K562 (cell line): ENCODE results near the gene ATP5ME. TPM values are rescaled to one million over a fixed set of nuclear protein-coding genes. Genes with fewer than 3 reads are reported as not detected.

Source experiments
- L3MBTL2 ChIP-seq: fragments of 450-650 bp; IDR thresholded peaks from 2 replicates; pipeline ENCODE4 v1.6.1; 2016; ENCODE audit warnings: mild to moderate bottlenecking, moderate library complexity
- RUNX1 ChIP-seq: sonication (generic); IDR thresholded peaks from 2 replicates; pipeline ENCODE4 v1.6.1; 2016; ENCODE audit warnings: antibody characterized with exemption, low read depth
- SMARCA5 ChIP-seq: fragments of 450-650 bp; IDR thresholded peaks from 2 replicates; pipeline ENCODE4 v1.6.1; 2016
- ZC3H8 ChIP-seq: fragments of 450-650 bp; IDR thresholded peaks from 2 replicates; pipeline ENCODE4 v1.6.1; 2017
- ZZZ3 ChIP-seq: fragments of 450-650 bp; IDR thresholded peaks from 2 replicates; pipeline ENCODE4 v1.6.1; 2016; ENCODE audit warnings: antibody characterized with exemption, mild to moderate bottlenecking, moderate library complexity
- polyA plus RNA-seq, 8 experiments: library from polyadenylated mRNA; depleted of rRNA in 4 of 8; stranded (reverse) in 5 of 8; unstranded in 3 of 8; fragments of >200 nt; fragmentation: Nextera tagmentation in 2 of 8; fragmentation: Illumina TruSeq in 1 of 8; extraction: Ambion mirVana in 2 of 8; extraction: Trizol in 1 of 8; gene quantifications; 2 replicates each; pipeline versions ENCODE4 v1.2.1 to v1.2.3, GENCODE V29; 2011 to 2014; ENCODE audit warnings: inconsistent platforms in 1 of 8, missing spikeins in 1 of 8
- total RNA-seq, 7 experiments: library from RNA; depleted of rRNA in 6 of 7; stranded (reverse); fragments of >200 nt in 6 of 7; fragmentation: Illumina TruSeq in 2 of 7; extraction: Trizol in 2 of 7; gene quantifications; 2 replicates each; pipeline versions ENCODE4 v1.2.1 to v1.2.3, GENCODE V29; 2011 to 2021; ENCODE audit warnings: low replicate concordance in 1 of 7
- TF ChIP-seq, protein P1 (sequence below): sonication (generic); formaldehyde crosslinking; IDR thresholded peaks from 2 replicates; pipeline ENCODE4 v1.8.0; 2022; ENCODE audit warnings: mild to moderate bottlenecking, missing genetic modification reagents
- TF ChIP-seq, protein P2 (sequence below): IDR thresholded peaks from 2 replicates; pipeline ENCODE4 v1.6.1; 2011; ENCODE audit warnings: borderline replicate concordance, low read depth, mild to moderate bottlenecking, moderate library complexity, low read length; ENCODE audit not compliant: insufficient read depth, poor library complexity, severe bottlenecking
- TF ChIP-seq, protein P3 (sequence below), 2 experiments: IDR thresholded peaks; 2 replicates each; pipeline ENCODE4 v1.6.1; 2012; ENCODE audit warnings: improper control_type of control experiment in 2 of 2, low read depth in 2 of 2, low read length in 2 of 2, borderline replicate concordance in 1 of 2
- TF ChIP-seq, protein P4 (sequence below), 2 experiments: fragments of 450-650 bp in 1 of 2; sonication (generic) in 1 of 2; formaldehyde crosslinking in 1 of 2; IDR thresholded peaks; 2 replicates each; pipeline versions ENCODE4 v1.7.1 to v1.9.0; 2016 to 2022; ENCODE audit warnings: inconsistent platforms in 1 of 2, mild to moderate bottlenecking in 1 of 2, missing genetic modification reagents in 1 of 2

ATP5ME gene
- total and polyA plus RNA-seq, 9 of the 15 experiments (the other 6 are each of a cell fraction or from before 2014, with no cell fraction given): 509 to 2,480 (median 887) TPM

DNA sequence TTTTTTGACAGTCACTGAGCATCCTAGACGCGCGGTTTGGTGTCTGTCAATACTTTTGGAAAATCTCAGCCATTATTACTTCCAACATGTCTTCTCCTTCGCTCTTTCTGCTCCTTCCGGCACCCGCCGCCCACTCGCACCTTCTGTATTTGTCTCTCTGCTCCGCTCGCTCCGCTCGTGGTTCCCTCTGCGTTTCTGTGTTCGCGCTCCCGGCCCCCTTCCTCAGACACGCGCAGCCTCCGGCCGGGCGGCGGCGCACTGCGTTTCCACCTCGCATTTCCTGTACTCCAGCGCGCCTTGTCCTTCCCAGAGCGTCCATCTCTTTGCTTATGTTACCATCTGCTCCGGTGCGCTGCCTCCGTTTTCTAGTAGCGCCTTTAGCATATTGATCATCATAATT, 27.6 kb downstream of the ATP5ME start (continued):
- TF ChIP-seq, protein P1, sequence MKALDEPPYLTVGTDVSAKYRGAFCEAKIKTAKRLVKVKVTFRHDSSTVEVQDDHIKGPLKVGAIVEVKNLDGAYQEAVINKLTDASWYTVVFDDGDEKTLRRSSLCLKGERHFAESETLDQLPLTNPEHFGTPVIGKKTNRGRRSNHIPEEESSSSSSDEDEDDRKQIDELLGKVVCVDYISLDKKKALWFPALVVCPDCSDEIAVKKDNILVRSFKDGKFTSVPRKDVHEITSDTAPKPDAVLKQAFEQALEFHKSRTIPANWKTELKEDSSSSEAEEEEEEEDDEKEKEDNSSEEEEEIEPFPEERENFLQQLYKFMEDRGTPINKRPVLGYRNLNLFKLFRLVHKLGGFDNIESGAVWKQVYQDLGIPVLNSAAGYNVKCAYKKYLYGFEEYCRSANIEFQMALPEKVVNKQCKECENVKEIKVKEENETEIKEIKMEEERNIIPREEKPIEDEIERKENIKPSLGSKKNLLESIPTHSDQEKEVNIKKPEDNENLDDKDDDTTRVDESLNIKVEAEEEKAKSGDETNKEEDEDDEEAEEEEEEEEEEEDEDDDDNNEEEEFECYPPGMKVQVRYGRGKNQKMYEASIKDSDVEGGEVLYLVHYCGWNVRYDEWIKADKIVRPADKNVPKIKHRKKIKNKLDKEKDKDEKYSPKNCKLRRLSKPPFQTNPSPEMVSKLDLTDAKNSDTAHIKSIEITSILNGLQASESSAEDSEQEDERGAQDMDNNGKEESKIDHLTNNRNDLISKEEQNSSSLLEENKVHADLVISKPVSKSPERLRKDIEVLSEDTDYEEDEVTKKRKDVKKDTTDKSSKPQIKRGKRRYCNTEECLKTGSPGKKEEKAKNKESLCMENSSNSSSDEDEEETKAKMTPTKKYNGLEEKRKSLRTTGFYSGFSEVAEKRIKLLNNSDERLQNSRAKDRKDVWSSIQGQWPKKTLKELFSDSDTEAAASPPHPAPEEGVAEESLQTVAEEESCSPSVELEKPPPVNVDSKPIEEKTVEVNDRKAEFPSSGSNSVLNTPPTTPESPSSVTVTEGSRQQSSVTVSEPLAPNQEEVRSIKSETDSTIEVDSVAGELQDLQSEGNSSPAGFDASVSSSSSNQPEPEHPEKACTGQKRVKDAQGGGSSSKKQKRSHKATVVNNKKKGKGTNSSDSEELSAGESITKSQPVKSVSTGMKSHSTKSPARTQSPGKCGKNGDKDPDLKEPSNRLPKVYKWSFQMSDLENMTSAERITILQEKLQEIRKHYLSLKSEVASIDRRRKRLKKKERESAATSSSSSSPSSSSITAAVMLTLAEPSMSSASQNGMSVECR (CRISPR knock-in tag): no peak
- TF ChIP-seq ZC3H8 (no peak), ZZZ3 (no peak), RUNX1 (no peak), L3MBTL2 (peak; percentile 64), SMARCA5 (no peak)
- TF ChIP-seq, protein P2, sequence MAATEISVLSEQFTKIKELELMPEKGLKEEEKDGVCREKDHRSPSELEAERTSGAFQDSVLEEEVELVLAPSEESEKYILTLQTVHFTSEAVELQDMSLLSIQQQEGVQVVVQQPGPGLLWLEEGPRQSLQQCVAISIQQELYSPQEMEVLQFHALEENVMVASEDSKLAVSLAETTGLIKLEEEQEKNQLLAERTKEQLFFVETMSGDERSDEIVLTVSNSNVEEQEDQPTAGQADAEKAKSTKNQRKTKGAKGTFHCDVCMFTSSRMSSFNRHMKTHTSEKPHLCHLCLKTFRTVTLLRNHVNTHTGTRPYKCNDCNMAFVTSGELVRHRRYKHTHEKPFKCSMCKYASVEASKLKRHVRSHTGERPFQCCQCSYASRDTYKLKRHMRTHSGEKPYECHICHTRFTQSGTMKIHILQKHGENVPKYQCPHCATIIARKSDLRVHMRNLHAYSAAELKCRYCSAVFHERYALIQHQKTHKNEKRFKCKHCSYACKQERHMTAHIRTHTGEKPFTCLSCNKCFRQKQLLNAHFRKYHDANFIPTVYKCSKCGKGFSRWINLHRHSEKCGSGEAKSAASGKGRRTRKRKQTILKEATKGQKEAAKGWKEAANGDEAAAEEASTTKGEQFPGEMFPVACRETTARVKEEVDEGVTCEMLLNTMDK: peak; percentile 87
- TF ChIP-seq, protein P3, sequence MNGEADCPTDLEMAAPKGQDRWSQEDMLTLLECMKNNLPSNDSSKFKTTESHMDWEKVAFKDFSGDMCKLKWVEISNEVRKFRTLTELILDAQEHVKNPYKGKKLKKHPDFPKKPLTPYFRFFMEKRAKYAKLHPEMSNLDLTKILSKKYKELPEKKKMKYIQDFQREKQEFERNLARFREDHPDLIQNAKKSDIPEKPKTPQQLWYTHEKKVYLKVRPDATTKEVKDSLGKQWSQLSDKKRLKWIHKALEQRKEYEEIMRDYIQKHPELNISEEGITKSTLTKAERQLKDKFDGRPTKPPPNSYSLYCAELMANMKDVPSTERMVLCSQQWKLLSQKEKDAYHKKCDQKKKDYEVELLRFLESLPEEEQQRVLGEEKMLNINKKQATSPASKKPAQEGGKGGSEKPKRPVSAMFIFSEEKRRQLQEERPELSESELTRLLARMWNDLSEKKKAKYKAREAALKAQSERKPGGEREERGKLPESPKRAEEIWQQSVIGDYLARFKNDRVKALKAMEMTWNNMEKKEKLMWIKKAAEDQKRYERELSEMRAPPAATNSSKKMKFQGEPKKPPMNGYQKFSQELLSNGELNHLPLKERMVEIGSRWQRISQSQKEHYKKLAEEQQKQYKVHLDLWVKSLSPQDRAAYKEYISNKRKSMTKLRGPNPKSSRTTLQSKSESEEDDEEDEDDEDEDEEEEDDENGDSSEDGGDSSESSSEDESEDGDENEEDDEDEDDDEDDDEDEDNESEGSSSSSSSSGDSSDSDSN (IDR thresholded peaks at IDR 0.05; ENCODE audit: borderline replicate concordance in 1 of 2, low read depth in 2 of 2, low read length in 2 of 2): peak in 1 of 2 experiments; percentile 33; a peak in 1 of 4 replicates
- TF ChIP-seq, protein P4, sequence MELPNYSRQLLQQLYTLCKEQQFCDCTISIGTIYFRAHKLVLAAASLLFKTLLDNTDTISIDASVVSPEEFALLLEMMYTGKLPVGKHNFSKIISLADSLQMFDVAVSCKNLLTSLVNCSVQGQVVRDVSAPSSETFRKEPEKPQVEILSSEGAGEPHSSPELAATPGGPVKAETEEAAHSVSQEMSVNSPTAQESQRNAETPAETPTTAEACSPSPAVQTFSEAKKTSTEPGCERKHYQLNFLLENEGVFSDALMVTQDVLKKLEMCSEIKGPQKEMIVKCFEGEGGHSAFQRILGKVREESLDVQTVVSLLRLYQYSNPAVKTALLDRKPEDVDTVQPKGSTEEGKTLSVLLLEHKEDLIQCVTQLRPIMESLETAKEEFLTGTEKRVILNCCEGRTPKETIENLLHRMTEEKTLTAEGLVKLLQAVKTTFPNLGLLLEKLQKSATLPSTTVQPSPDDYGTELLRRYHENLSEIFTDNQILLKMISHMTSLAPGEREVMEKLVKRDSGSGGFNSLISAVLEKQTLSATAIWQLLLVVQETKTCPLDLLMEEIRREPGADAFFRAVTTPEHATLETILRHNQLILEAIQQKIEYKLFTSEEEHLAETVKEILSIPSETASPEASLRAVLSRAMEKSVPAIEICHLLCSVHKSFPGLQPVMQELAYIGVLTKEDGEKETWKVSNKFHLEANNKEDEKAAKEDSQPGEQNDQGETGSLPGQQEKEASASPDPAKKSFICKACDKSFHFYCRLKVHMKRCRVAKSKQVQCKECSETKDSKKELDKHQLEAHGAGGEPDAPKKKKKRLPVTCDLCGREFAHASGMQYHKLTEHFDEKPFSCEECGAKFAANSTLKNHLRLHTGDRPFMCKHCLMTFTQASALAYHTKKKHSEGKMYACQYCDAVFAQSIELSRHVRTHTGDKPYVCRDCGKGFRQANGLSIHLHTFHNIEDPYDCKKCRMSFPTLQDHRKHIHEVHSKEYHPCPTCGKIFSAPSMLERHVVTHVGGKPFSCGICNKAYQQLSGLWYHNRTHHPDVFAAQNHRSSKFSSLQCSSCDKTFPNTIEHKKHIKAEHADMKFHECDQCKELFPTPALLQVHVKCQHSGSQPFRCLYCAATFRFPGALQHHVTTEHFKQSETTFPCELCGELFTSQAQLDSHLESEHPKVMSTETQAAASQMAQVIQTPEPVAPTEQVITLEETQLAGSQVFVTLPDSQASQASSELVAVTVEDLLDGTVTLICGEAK (IDR thresholded peaks at IDR 0.05): peak; percentile 63; the same call in 1 of the 2 replicates
- TF ChIP-seq, protein P4 (CRISPR knock-in tag; IDR thresholded peaks at IDR 0.05): no peak
